CD4-positive, alpha-beta T cell treated with Interleukin-21 for 1 hour (primary cell): ENCODE measurements around the gene ACO2.
"Not testable (repeated sequence)": the region's sequence is repeated elsewhere in the genome, so short reads cannot be mapped to it uniquely, and the experiment has no call there.

Source experiments
- DNase-seq: peaks from one replicate; pipeline ENCODE4 v3.0.0-alpha.2; 2020

ACO2 gene

GRCh38 chr22:41468381-41469217 is at the start of gene ACO2, which contains the start of gene PHF5A:
Gene ACO2 (plus strand): TSS chr22:41469117. CDS start chr22:41469147, 30 bp downstream.
Gene PHF5A (minus strand): TSS chr22:41468692. CDS start chr22:41468653, 39 bp downstream.
- peak; percentile 98 for DNase-seq

- peak; percentile 60 for DNase-seq
Observed at GRCh38 chr22:41425660-41426365, 43.1 kb upstream of the ACO2 start.

DNA sequence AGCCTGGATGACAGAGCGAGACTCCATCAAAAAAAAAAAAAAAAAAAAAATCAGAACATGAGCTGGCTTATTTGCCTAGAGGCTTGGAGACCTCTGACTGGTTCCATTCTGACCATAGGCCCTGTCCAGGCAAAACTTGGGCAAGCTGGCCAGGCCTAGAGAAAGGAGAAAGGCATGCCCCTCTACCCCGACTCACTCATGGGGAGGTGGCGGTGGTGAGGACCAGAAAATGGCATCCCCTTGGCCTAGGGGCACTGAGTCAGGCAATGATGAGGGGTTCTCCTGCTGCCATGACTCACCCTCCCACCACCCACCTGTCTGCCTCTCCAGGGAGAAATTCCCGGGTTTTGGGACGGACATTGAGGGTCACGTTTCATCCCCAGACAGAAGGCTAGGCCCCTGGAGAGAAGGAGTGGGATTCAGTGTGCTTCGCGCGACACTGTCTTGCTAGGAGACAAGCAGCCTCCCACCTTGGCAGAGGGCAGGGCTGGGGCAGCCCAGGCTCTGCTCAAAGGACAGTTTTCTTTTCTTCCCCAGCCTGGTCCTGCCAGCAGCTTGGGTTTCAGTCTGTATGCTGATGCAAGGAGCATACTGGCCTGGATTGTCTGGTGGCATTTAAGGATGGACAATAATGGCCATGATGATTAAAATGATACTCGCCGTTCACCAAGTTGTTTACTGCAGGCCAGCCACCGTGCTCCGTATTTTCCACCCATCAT is 39.5 kb upstream of the ACO2 start:
- no peak for DNase-seq

GRCh38 chr22:41429951-41430332 is 39.0 kb upstream of the ACO2 start:
- DNase-seq, result no peak

DNA sequence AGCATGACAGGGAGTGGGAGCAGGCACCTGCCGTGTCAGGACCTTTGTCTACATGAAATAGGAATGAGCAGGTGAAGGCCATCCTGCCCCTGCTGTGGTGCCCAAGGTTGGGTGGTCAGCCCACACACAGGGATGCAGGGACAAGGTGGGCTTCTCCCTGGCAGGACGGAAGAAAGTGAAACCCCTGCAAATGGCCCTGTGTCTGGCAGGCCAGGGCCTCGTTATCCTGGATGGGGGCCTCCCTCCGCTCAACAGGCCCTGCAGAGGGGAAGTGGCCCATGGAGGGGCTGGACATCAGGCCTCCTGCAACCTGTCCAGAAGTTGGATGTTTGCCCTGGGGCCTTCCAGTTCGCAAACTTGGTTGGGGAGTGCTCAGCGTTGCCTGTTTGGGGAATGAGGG is 37.3 kb upstream of the ACO2 start:
- no peak for DNase-seq

DNA sequence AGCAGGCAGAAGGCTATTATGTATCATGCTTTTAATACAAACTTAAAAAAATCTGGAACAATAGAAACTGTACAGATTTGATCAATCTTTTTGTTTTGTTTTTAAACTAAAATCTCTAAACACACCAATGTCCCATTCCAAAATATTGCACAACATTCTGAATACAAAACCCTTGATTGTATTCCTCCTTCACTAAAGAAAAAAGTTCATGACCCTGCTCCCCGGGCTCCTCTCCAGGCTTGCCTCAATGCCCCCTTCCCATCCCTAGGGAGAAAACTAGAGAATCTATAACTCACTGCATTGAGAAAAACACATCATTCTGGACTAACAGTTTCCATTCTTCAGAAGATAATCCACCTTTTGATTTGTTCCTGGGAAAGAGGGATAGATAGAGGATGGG is 35.4 kb upstream of the ACO2 start:
- not testable (repeated sequence) for DNase-seq

- DNase-seq, result not testable (repeated sequence)
Observed at GRCh38 chr22:41434361-41435003, 34.4 kb upstream of the ACO2 start.

GRCh38 chr22:41435560-41435959 is 33.4 kb upstream of the ACO2 start:
- no peak for DNase-seq

- DNase-seq, result no peak
Observed at GRCh38 chr22:41436322-41437113, 32.4 kb upstream of the ACO2 start.

GRCh38 chr22:41437198-41437597 is 31.7 kb upstream of the ACO2 start:
- no peak for DNase-seq

GRCh38 chr22:41440511-41440910 is 28.4 kb upstream of the ACO2 start:
- DNase-seq, result not testable (repeated sequence)

DNA sequence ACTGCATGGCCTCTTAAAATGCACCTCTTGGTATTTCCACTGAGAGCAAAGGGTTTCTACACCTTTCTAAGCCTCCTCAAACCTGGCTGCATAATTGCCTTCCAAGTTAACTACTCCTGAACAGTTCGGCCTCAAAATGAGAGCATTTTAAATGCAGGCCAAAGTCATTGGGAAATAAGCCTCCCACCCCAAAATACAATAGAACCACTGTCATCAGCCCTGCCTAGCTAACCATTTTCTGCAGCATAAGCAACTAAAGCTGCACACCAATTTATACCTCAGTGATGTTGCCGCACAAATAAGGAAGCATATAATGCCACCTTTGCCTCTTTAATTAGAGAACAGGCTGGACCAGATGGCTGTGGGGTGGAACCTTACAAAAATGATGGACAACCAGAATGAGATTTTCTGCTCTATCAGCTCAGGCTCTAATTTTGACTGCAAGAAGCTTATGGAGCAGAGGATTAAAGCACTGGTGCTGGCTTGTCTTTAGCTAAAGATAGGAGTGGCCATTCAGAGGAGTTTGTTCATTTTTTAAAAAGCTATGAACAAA is 26.6 kb upstream of the ACO2 start:
- DNase-seq, result no peak

GRCh38 chr22:41444360-41445128 is 24.4 kb upstream of the ACO2 start:
- DNase-seq, result peak; percentile 91

GRCh38 chr22:41445129-41446056 is 23.5 kb upstream of the ACO2 start:
- DNase-seq, result peak; percentile 36

GRCh38 chr22:41446057-41446501 is 22.8 kb upstream of the ACO2 start:
- DNase-seq, result no peak

DNA sequence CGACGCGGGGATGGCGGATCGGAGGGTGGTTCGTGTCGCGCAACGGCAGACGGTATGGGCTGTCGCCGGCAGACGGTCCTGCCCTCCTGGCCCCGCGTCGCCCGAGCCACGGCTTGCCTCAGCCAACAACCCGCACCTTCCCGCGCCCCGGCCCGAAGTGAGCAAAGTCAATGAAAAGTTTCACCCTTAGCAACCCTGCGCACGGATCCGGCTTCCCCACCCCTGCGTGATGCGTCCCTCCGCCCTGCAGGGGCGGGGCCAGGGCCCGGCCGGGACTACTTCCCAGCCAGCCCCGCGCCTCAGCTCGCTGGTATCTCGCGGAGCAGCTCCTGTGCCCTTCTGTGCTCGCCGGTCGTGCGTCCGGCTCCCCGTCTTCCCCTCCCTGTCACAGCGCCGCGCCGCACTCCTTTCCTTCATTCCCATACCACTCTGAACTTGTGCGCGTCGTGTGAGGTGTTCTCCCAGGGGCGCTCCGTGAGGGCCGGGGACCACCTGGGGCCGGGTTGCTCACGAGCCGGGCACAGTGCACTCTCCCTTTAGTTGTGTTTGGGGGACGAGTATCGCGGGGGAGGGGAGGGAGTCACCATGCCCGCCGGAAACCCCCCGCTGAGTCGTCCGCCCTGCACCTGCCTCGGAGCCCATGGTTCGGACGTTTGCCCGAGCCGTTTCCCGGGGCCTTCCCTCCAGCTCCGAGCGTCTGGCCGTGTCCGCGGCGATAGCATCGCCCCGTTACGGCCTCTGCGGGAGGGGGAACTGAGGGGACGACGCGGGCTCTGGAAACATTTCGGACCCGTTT is 22.1 kb upstream of the ACO2 start, which contains the start of gene TOB2:
Gene TOB2 (minus strand): TSS at position 163 of the 796 bp plus-strand sequence. CDS start 9,456 bp downstream, outside the sequence.
- DNase-seq, result peak; percentile 96

DNA sequence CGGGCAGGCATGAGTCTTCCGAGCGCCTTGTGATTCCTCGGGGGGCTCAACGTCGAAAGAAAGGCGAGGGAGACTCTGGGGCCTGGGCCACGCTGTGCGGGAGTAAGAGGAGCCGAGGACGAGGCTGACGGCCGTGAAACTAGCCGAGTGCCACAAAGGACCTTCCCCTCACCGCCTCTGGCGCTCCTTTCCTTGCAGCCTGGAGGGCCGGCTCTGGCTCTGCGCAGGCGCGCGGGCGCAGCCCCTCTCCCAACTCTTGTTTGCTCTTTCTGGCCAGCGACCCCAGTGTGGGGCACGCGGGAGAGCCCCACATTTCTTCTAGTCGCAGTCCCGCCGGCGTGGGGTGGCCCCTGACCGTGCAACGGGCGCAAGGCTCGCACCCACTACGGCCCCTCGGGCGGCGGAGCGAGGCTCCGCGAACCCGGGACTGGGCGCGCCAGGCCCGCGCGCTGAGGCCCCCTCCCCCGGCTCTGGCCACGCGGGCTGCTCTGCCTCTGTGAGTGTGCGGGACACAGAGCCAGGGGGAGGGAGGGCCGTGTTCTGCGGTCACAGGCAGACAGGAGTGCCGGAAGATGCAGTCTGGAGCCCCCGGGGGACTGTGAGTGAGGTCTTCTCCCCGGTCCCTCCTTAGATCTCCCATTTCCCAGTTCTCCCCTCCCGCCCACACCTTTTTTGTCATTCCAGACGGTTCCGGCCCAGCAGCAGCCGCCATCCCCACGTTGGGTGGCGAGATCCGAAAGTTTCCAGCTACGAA is 21.3 kb upstream of the ACO2 start:
- peak; percentile 61 for DNase-seq
